Measurements from ENCODE around the gene LEMD1.

Gene LEMD1

DNA sequence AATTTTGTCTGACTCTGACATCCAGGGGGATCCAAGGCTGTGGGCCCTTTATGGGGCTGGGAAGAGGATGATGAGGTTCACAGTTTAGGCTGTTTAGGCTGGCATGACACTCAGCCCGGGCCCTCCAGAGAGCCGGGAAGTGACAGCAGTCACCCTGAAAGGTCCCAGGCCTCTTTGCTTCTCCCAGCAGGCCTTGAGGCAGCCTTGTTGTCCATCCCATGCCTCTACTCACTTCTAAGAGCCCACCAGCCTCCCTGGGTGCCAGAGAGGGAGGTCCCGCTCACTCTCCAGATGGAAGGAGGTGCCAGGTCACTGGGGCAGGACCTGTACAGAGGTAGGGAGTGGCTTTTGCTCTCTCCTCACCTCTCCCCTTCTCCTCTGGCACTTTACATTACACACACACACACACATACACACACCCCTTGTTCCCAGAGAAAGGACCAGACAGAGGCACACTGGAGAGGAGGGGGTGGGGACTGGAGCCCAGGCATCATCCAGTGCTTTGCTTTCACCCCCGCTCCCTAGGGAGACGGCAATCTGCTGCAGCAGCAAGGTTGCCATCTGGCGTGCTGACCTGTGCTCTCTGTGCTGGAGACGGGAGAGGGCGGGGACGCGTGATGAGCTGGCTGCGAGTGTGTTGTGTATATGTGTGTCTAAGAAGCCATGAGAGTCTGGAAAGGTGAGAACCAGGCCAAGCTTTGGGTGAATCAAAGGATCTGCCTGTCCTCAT is 69.7 kb downstream of the LEMD1 start:
- no peak for DNase-seq

DNA sequence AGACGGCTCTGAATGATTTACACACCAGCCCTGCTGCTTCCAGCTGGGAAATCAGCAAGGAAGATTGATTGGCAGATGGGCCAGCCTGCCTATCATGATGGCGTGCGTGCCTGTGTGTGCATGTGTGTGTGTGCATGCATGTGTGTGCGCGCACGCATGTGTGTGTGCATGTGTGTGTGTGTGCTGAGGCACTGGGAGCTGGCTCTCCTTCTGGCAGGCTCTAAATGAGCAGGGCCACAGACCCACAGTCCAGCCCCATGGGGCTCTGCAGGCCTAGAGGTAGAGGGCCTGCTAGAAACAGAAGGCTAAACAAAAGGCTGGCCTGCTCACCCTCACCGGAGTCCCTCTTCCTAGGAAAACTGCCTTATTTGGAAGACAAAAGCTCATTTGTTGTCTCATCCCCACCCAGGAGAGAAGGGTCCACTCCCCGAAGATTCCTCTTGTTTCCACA is 71.1 kb downstream of the LEMD1 start:
- no peak for DNase-seq

DNA sequence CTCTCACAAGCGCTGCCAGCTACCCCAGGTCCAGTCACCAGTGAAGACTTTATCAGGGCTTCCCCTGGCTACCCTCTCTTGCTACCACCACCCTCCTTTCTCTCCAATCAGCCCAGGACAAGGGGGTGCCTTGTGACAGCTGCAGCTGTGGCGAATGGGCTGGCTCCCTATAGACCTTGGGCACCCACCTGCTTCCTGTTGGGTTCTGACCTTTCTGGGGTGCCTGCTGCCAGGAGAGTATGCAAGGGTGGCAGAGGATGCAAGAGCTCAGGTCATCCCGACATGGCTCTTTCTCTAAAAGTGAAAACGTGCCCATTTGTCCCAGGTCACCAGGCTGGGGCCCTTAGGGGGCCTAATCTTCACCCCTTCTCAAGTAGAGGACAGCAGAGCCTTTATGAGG is 71.7 kb downstream of the LEMD1 start:
- no peak for DNase-seq

DNA sequence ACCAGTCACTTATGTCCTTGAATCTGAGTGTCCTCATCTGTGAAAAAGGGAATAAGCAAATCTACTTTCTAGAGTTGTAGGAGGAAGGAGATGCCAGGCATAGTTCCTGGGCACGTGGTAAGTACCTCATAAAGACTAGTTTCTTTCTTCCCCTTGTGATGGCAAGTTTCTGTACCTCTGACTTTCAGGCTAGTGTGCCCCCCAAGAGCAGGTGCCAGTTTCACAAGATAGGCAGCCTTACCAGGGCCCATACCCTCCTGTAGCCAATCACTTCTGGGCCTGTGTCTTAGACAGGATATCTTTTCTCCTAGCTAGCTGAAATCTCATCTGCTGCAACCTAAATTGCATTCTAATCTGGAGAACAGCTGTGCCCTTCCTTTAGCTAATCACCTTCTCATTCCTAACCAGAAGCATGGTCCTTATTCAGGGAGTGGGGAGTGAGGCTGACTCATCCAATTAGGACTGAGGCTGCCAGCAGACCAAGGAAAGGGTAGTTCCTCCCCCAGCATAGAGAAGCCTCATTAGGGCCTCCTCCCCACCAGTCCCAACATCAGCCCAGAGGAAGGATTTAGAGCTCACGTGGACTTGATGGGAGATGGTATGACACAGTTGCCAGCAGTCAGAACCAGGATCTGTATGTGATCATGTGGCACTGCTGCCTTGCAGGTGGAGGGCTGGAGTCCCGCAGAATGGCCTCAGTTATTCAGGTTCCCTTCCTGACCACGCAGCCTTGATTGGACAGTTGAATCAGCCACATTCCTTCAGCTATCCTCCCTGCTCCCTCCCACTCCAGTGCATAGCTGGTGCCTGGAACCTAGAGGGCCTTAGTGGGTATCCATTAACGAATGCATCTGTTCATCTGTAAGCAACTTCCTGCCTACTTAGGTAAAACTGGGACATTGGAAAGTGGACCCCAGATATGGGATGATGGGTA is 73.0 kb downstream of the LEMD1 start:
- no peak for DNase-seq

DNA sequence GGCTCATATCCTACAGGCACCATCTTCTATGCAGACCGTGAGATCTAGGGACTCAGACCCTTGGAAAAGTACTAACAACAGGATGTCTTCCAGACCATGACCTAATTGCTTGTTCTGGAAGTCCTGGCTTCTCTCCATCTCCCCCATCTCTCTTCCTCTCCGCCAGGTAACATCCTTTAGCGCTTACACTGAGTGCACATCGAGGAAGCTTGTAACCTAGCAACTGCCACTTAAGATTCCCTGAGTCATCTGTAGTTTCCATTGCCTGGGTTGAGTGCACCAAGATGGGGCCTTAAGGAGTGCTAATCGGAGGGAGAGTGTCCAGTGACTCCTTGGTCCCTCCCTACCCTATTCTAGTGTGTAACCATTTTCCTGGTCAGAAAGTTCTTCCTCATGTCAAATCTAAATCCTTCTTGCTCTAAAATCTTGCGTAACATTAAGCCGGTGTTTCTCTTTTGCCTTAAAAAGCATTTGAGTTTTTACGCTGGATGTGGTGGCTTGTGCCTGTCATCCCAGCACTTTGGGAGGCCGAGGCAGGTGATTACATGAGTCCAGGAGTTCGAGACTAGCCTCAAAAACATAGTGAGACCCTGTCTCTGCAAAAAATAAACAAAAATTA is 74.8 kb downstream of the LEMD1 start:
- DNase-seq: no peak

DNA sequence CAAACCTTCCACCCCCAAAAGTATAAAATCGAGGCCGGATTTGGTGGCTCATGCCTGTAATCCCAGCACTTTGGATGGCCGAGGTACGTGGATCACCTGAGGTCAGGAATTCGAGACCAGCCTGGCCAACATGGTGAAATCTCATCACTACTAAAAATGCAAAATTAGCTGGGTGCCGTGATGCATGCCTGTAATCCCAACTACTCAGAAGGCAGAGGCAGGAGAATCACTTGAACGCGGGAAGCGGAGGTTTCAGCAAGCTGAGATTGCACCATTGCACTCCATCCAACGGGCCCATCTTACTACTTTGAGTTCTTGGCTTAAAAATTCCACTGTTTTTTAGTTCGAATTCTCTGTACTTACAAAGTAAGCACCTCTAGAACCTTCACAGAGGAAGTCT is 76.1 kb downstream of the LEMD1 start:
- DNase-seq: no peak

DNA sequence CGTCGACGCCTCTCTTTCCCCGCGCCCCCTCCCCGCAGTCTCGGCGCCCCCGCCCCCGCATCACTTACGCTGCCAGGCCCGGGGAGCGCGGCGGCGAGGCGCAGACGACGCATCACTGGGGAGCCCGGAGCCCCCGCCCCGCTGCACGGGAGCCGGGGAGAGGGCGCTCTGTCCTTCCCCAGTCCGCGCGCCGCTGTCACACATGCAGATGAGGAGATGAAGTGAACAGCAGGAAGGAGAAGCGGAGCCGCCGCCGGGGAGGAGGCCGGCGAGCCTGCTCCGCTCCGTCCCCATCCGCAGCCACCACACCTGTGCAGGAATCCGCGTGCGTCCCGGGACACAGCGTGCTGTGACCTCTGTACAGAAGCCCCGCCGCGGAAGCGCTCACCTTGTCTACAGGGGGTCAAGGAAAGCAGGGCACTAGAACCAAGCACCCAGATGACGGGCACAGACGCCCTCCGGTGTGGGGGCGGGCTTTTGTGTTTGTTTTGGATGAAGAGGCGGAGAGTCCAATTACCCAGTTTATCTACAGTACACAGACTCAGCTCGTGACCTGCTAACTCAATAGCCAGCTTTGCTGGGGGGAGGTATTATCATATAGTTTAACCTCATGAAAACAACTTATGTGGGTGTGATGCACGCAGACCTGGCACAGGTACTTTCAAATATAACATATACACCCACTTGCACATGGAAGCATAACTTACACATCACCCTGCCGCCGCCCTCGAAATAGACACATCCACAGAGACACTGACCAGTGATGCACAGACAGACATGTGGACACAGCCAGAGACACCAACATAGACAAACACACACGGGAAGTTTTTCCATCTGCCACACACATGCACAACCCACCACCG is 77.6 kb downstream of the LEMD1 start:
- peak; percentile 35 for DNase-seq

DNA sequence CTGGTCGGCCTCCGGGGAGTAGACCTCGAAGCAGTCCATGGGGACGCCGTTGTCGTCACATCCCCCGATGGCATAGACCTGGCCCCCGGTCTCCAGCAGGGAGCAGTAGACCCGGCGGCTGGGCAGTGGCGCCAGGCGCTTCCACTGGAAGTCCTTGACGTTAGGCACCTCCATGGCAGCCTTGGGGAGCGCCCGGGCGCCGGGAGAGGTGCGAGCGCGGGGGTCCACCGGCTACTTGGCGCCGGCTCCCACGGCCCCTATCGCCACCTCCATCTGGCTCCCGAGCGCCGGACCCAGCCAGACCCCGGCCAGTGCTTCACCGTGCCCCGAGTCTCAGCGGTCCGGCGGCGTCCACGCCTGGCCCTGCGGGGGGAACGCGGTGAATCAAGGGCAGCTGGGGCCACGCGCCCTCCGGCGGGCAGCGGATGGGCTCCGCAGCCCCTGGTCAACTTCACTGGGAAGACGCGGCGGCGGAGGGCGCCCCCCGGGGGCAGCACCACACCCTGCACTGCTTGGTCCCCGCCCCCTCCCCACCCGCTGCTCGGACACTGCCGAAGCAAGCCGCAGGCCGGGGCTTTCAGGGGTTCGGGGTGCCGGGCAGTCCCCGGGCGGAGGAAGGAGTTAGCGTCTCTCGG is 78.3 kb downstream of the LEMD1 start:
- no peak for DNase-seq

DNA sequence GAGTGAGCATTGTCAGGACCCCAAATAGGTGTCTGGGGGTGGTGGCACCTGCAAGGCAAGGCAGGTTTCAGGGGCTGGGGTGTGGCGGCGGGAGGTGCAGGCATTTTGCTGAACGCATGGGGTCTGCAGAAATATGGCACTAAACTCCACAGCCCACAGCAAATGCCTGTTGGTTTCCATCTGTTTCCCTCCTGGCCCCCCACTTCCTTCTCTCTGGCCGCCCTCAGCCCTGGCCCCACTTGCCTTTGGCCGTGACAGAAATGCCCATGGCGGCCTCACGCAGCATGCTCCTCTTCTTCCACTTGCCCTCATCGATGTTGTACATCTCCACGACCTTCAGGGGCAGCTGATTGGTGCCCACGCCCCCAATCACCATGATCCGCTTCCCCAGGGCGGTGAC is 78.9 kb downstream of the LEMD1 start:
- DNase-seq: no peak

DNA sequence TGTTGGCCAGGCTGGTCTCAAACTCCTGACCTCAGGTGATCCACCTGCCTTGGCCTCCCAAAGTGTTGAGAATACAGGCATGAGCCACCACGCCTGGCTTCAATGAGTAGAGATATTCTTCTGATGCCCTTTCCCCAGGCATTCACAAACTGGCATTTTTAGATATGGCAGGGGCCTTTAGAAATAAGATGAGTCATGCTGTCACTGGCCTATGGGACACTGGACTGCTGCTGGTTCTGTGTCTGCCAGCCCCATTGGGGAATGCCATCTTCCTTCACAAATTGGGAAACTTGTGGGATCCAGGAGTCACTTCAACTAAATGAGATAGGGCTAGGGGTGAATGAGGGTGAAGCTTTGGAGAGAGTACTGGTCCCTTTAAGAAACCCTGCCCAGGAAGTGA is 81.2 kb downstream of the LEMD1 start:
- DNase-seq: no peak

DNA sequence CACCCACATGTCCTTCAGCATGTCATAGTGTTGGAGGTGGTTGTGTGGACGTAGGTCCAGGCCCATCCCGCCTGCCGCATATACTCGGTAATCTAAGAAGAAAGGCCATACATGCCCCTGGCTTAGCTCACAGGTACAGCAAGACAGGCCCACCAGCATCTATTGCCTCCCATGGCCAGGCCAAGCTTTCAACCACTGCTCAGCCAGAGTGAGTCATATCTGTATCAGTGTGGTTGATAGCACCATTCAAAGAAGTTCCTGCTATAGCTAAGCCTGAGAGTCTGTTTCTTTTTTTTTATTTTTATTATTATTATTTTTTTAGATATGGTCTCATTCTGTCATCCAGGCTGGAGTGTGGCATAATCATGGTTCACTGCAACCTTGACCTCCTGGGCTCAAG is 82.1 kb downstream of the LEMD1 start:
- DNase-seq: no peak

DNA sequence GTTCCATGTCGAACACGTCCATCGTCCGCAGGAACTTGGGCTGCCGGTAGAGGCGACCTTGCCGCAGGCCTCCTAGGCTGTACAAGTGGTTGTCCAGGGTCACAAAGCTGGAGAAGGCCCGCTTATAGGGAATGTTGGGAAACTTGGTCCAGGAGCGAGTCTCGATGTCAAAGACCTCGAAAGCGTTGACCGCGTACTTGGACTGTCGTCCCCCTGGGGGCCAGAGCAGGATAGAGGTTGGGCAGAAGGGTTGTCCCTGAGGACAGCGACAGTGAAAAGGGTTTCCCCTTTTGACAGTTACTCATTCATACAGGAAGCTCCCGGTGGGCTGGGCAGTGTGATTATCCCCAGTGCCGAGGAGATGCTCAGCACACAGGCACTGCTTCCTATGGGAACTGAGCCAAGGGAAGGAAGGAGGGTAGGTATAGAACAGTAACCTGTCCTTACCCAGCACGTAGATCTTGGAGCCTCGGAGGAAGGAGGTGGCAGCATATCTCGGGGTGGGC is 82.6 kb downstream of the LEMD1 start:
- no peak for DNase-seq

DNA sequence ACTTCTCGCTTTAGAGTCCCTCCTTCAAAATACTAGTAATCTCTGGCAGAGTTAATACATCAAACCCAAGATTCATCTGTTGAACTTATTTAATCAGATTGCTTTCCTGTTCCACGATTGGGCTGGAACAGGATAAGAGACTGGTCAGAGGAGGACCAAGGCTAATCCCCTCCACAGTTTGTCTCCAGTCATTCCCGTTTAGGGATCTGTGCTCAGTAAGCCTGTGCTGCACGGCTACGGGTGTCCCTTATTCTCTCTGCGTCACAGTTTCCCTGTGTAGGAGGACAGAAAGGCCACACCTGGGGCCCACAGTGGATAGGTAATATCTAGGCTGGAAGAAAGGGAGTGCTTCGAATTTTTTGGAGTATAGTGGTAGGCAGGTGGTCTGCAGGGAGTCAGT is 83.8 kb downstream of the LEMD1 start:
- no peak for DNase-seq

DNA sequence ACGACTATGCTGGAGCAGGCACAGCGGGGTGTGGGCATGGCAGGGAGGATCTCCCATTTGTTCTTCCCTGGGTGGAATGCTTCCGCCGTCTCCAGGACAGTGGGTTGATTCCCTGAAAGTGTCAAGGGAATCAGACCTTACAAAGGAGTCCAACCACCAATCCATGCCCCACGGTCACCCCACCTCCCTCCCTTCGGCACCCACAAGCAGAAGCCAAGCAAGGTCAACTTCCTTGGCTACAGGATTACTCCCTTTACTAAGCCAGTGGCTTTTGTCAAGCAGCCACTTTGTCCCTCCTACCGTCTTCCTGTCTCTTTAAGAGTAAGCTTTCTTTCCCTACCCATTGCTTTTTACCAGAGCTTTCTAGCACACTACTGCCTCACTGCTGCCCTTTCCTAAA is 84.4 kb downstream of the LEMD1 start:
- no peak for DNase-seq

DNA sequence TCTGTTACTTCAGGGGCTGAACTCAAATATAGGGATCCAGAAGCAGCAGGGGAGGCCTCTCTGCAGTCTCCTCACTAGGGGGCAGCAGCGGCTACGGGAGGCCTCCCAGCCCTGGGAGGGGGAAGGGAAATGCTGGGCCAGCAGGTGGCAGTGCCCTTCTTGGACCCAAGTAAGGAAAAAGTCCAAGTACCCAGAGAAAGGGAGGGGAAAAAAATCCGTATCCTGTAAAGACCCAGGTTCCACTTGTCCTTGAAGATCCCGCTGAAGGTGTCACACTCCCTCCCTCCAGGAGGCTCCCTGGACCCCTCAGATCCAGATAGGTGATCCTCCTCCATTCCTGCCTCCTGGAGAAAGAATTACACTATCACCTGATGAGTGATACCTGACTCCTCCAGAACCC is 86.2 kb downstream of the LEMD1 start:
- DNase-seq: peak; percentile 61

DNA sequence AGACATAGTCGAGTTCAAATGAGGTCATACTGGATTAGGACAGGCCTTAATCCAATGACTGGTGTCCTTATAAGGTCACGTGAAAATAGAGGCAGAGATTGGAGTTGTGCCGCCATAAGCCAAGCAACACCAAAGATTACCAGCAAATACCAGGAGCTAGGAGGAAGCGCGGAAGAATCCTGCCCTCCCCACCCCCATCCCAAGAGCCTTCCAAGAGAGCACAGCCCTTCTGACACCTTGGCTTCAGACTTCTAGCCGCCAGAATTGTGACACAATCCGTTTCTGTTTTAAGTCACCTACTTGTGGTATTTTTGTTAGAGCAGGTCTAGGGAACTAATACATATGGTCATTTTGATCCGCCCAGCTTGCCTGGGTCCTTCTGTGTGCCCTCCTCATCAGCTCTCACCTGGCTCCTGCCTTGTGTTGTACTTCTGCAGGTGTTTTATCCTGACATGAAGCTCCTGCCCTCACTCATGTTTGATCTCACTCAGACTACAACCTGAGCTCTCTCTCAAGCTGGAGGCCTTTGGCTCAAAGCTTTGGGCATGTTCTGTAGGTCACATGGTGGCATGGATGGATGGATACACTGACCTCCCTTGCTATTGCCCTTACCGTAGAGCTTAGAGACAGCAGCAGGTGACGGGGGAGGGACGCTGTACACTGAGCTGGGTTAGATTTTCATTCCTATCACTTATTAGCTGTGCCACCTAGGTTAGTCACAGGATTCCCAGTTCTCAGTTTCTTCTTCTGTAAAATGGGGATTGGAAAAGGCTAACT is 89.7 kb downstream of the LEMD1 start:
- DNase-seq: no peak

All from central memory CD4-positive, alpha-beta T cell (primary cell).